CD4-positive, alpha-beta T cell treated with Interleukin-6 at 100 ng/mL for 8 hours (primary cell): Measurements from ENCODE around the gene TACC3.

Source experiments
- DNase-seq: peaks from one replicate; pipeline ENCODE4 v3.0.0-alpha.2; 2020; ENCODE audit warnings: mixed read lengths, low spot score

Gene TACC3

DNA sequence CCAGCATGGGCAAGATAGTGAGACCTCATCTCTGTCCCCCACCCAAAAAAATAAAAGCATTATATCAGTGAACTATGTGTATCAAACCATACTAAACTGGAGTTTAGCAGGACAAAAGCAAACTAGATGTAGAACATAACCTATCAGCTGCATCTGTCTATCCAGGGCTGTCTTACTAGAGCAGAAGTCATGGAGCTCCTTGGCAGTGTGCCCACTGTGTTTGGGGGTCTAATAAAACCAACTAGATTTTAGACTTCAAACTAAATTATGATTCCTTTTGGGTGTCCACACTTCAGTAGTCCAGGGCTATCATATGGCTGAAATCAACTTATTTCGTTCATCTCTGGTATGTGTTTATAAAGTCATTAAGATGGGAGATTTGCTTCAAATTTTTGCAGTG, 17.5 kb upstream of the TACC3 start:
- DNase-seq = no peak

DNA sequence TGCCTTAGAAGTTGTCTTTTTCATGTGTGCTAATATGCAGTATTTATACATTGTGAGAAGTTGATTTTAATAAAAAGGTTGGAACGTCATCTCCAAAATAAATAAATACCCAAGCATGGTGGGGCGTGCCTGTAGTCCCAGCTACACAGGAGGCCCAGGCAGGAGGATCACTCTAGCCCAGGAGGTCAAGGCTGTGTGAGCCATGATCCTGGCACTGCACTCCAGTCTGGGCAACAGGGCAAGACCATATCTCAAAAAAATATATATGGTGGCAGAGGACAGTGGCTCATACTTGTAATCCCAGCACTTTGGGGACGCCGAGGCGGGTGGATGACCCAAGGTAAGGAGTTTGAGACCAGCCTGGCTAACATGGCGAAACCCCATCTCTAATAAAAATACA, 15.6 kb upstream of the TACC3 start:
- no peak for DNase-seq

DNA sequence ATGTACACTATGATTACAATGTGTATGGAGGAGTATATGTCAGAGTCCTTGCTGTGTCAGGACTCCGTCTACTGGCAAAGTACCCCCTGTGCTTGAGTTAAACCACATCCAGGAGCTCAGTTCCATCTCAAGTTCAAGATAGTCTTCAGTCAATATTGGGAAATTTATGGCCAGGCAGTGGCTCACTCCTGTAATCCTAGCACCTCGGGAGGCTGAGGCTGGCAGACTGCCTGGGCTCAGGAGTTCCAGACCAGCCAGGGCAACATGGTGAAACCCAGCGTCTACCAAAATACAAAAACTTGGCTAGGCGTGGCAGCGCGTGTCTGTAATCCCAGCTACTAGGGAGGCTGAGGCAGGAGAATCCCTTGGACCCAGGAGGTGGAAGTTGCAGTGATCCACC, 15.0 kb upstream of the TACC3 start:
- no peak for DNase-seq

DNA sequence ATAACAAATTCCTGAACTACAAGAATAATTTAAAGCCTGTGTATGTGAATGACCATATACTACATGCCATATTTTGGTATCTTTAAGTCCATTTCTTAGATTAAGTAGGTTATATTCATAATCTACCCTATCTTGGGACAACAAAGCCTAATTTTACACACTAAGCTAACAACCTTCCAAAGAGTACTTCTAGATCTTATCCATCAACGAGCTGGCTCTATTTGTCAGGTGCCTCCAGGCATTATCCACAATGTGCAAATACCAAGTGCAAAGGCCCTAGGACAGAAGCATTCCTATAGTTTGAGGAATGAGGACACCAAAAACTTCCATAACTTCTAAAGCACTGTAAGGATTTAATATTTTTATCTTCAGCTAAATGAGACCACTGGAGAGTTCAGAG, 12.7 kb upstream of the TACC3 start:
- no peak for DNase-seq

DNA sequence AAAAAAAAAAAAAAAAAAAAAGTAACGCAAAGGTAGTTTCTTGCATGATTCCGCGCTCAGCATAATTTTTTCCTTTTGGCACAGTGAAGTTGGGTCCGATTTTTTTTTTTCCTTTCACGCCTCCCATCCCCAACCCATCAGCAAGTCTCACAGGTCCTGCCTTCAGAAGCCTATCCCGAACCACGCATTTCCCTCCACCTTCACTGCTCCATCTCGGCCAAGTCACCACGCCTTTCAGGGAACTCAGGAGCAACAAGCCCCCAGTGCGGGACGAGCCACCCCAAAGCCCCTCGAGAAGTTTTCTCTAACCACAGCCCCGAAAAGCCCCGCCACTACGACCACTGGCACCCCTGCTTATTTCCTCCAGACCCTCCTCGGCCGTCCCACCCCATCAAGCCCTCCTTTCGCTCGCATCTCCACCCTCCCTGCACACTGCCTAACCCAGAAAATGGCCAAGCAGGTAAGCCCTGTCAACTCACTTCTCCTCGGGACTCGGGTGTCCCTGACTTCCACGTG, 10.2 kb upstream of the TACC3 start:
- DNase-seq = no peak

DNA sequence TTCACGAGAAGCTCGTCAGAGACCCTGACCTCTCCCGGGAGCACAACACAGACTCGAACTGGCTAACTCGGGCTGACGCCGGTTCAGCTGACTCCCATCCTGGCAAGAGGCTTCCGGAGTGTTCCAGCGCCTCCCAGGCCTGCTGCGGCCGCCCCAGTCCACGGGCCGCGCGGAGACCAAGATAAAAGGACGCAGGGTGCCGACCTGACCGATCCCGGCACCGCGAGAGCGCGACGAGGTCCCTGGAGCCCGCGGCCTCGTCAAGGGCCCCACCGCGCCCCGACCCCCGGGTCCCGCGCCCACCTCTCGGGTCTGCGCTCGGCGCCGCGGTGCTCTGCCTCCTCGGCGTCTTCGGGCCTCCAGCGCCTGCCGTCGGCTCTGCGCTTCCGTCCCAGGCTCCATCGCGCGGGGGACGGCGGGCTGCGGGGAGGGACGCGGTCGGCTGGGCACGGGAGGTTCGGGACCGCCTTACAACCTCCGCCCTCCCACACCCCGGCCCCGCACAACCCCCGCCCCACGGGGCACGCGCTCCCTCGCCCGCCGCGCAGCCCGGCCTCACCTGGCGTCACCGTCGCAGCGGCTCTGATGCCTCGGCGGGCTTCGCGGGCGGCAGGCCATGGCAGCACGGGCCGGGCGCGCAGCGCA, 9.6 kb upstream of the TACC3 start:
- no peak for DNase-seq

DNA sequence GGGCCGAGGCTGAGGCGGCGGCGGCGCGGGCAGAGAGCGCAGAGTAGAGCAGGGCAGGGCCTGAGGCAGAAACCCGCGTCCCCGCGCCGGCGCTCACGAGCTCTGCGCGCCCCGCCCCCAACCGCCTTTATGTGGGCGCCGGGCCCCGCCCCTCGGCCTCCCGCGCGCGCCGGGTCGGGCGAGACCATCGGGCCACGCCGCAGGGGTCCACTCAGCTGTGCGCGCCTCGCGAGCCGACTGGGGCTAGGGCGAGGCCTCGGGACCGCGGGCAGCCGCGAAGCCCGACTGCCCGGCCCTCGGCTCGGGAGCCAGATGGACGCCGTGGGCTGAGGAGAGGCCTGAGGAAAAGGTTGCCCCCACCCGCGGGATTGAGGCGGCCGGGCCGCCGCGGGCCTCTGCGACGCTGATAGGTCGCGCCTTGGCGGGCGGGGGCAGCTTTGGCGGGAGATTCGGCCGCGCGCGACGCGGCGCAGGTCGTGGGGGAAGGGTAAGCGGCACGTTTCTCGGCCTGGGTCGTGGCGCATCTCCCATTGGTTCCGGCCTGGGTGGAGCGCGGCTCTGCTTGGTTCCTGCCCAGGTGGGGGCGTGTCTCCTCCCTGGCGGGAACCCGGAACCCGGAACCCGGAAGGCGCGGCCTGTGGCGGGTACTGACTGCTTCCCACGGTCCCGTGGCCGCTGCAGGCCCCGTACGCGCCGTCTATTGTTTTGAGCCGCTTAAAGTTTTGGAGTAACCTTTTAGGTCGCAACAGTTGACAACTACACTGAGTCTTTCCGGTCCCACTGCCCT, 8.9 kb upstream of the TACC3 start, which contains the start of gene SLBP:
SLBP (minus strand) TSS at position 104 of the 787 bp plus-strand sequence. CDS start 131 bp downstream, outside the sequence.
- DNase-seq = peak; percentile 99

DNA sequence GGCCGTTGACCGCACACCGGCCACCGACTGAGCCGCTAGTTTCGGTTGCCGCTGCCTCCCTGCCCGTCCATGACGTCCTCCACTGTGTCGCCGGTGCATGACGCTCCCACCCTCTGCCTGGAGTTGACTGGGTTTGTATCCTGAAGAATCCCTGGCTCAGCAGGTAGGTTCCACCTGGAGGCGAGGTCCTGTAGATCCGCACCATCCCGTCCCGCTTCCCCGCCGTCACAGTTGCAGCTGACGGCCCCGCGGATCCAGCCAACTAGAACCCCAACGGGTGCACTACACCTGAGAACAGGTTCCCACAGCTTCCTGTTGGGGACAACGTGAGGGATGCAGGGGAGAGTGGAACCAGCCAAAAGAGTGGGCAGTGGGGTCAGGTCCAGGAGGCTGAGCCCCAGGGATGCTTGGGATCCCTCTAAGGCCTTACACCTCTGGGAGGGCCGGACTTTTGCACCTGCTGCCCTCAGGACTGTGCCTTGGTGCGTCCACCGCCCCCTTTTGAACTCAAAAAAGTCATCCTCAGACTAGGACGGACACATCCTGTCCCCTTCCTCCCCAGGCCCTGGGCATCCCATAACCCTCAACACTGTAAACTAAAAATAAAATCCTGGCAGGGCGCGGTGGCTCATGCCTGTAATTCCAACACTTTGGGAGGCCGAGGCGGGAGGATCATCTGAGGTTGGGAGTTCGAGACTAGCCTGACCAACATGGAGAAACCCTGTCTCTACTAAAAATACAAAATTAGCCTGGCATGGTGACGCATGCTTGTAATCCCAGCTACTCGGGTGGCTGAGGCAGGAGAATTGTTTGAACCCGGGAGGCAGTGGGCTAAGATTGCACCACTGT, 8.1 kb upstream of the TACC3 start:
- DNase-seq = no peak

DNA sequence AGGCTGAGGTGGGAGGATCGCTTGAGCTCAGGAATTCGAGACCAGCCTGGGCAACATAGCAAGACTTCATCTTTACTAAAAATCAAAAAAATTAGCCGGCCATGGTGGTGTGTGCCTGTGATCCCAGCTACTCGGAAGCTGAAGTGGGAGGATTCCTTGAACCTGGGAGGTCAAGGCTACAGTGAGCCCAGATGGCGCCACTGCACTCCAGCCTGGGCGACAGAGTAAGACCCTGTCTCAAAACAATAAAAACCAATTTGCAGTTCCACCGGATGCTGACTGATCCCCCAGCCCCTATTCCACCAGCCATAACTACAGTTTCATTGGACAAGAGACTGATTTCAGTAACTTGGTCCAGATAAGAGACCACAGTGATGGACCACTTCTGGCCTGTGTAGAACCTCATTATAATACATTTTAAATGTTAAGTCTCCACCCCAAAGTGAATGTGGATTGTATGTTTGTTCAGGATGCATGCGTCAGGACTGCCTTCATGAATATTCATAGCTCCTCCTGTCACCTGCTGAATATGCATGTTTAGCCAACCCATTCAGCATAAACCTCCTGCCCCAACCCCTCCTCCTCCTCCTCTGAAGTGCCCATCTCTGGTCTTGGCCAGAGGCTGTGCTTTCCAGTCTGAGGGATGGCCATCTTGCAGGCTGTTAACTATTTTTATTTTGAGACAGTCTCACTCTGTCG, 6.9 kb upstream of the TACC3 start:
- no peak for DNase-seq

DNA sequence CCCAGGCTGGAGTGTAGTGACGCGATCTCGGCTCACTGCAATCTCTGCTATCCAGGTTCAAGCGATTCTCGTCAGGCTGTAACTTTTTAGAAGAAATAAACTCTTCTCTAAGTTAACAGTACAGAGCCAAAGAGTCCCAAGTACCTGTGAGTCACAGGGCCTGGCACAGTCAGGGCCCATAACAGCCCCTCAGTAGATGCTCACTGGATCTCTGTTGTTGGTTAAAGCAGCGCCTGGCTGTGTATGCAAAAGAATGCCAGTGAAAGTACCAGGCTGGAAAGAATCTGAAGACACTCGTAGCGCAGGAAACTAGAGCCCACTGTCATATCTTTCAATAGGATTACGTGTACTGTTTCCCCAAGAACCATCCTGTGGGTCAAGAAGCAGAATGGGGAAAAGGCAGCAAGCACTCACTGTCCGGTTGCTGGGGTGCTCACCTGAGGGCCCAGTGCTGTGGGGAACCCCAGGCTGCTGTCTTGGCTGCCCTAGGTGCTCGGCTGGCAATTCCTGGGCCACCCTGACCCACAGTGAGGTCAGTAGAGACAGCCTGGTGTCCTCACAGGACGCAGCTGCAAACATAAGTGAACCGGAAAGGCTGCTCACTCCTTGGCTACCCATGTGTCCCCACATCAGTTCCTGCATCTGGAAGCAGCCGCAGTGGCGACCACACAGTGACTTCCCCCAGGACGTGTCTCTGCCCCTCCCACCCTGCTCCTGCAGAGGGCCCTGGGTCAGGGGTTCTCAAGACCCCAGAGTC, 6.1 kb upstream of the TACC3 start:
- no peak for DNase-seq

DNA sequence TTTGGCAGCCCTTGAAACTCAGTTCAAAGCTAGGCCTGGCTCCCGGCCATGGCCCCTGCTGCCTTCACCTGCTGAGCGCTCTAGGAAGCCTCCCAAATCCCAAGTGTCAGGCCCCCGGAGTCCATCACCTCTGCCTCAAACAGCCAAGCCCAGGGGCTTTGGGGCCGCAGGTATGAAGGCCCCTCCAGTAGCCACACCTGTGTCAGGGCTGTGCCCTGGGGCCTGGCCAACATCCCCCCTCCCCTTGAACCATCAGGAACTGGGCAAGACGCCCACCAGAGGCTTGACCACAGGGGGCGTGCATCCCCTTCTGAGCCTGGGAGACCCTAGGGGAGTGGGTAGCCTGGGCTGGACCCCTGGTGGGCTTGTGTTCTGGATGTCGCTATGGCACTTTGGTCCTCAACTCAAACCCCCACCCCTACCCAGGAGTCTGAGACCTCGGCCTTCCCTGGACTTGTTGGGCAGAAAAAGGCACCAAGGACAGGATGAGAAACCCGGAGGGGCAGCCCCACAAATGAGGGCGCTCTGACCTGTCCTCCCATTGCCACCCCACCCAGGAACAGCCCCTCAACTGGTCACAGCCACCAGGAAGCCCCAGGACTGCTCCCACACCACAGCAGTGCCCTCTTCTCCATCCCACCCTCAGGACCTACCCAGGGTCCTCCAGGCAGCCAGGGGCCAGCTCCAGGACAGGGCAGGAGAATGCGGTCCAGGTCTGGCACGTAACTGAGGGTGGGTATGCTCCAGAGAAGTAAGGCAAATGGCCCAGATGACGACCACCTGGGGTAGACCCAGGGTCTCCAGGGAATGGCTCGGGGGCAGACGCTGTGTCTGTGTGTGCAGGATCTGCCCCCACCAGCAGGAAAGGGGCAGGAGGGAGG, 5.0 kb upstream of the TACC3 start:
- no peak for DNase-seq

DNA sequence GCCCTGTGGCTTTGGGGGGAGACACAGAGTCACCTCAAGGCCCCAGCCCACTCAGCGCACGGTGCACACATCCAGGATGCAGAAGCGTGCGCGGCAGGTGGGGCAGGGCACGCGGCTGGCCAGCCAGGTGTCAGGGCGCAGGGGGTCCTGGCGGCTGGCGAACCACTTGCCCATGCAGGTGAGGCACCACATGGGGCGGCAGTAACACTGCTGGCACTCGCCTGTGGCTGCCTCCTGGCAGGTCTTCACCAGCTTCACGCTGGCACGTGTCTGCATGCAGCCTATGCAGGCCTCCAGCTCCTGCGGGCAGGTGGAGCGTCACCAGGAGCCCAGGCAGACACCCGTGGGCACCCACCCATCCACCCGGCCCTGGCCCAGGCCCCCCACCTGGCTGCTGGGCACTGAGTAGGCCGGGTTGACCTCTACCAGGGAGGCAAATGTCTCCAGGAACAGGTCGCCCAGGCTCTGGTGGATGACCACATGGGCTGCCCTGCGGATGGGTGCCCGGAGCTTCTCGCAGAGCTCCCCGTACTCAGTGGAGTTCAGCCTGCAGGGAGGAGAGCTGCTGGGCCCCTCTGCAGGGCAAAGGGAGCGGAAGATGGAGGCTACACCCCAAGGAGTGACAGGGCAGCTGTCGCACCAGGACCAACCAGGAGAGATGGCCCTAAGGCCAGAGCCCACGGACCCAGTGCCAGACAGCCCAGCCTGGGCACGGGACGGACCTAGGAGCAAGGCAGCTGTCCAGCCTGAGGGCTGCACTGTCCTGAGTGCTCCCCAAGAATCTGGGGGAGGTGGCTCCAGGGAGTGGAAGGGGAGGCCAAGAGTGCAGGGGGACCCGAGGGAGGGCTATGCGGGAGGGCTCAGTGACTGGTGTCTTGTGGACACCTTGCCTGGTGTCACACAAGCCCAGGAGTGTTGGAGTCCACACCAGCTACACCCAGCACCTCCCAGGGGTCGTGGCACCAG, 3.9 kb upstream of the TACC3 start:
- DNase-seq = no peak

DNA sequence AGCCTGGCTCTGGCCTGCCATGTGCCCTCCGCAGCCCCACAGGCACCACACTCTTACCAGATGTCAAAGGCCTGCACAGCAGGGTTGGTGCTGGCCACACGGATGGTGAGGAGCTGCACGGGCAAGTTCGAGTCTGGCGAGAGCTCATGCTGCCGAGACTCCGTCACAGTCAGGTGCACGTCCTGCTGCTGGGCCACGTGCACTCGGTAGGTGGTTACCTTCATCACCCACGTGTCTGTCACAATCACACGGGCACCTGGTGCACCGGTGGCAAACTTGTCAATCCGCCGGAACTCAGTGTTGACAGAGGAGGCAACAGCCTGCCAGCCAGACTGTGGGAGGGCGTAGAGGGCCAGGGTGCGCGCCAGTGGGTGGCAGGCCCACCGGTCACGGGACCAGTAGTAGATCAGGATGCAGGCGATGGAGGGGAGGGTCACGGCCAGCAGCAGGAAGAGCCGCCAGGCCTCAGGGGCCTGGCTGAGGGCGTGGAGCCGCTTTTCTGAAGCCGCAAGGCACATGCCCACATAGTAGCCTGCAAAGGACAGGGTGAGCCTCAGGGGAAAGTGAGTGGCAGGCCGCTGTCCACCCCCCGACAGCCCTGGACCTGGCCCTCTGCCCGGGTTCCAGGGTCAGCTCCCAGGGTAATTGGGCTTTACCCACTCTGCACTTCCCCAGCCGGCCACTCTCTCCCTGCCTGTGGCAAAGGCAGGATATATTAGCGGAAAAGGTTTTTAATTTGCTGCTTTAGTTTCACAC, 3.0 kb upstream of the TACC3 start:
- no peak for DNase-seq

DNA sequence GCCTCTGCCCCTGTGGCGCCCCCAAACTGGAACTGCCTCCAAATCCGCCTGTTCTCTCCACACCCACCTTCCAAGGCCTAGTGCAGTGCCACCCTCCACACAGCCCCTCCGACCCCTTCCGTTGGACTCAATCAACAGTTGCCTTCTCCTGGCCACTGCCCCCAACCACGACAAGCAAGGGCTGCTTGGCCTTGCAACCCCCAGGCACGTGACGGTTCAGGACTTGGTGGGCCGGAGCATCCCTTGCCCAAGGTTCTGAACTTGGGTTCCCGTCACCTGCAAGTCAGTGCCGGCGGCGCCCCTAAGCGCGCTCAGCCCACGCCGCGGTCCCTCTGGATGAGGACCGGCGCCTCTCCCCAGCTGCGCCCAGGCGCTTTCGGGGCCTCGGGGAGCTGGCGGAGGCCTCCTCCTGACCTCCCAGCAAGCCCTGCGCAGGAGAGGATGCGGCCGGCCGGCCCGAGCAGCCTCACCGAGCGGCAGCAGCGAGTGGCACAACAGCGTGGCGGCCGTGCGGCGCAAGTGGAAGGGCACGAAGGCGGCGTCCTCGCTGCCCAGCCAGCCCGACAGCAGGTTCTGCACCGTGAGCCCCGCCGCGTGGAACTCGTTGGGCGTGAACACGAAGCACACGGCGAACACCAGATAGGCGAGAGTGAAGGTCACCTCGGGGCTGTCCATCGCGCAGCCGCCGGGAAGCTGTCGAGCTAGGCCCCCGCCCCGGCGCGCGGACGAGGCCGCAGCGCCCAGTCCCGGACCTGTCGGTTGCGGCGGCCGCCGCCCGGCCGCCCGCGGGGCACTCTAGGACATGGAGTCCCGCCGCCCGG, 948 bp upstream of the TACC3 start:
- no peak for DNase-seq

DNA sequence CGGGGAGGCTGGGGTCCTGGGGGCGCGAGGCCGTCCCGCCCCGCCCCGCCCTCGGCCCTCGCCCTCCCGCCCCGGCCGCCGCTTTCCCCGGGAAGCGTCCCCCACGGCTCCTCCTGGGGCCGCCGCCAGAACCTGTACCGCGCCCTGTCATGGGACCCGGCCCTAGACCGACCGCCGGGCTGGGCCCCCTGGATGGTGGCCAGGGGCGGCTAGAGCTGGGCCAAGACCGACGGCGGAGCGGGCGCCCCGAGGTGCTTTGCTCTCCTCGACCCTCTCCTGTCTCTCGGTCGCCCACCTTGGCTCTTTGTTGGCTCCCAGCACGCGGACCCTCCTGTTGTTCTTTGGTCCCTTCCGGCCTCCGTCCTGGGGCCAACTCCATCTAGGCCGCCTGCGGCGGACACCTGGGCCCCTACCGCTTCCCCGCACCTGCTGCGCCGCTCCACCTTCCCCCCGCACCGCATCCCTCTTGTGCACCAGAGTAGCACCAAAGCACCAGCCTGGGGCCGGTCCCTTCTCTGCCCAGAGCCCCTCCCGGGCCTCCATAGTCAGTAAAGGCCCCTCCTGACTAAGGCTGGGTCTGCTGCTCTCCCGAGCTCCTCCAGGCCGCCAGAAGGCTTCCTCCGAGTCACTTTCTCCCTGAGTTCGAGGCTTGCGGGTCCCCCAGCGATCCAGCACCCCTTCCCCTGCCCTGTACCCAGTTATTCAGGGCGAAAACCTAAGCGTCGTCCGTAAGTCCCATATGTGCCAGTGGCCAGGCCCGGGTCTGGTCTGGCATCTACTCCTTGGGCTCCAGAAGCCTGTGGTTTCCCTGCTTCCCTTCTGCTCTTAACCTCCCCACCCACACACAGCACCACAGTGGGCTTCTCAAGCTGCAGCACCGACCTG, 587 bp downstream of the TACC3 start:
- DNase-seq = no peak

DNA sequence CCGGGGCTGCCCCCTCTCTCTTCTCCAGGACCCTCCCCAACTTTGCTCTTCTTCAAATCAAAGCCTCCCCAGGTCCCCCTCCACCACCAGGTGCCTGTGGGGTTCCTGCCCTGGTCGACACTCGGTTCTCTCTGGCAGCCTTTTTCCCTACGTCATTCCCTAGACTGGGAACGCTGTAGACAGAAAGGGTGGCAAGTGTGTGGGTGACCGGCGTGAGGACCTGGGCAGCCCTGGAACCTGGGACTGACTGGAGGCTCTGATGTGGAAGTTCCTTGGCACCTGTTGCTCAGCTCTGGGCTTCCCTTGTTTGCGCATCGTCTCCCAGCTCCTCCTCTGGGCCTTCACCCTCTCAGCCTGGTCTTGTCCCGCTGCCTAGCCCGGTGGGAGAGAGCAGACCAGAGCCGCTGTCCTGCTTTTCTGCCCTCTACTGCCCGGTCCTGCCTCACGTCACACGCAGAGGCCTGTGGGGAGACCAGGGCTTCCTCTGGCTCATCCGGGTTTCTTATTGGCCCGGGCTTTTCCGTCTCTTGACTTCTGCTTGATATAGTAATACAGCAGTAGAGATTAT, 1.3 kb downstream of the TACC3 start:
- no peak for DNase-seq
